Aorta (tissue), 5 donors: ENCODE results near the gene LILRB1. TPM values are rescaled to one million over a fixed set of nuclear protein-coding genes. Genes with fewer than 3 reads are reported as not detected.
"Not testable (repeated sequence)": the region's sequence is repeated elsewhere in the genome, so short reads cannot be mapped to it uniquely, and the experiment has no call there.

Experiments used
- ATAC-seq: fragments of 200-7000 bp; cut with Tn5 transposase; one replicate; pipeline ENCODE4 v1.9.1; 2022; ENCODE audit warnings: moderate library complexity; ENCODE audit not compliant: low FRiP score
- DNase-seq, 2 donors: peaks; one replicate each; pipeline ENCODE4 v3.0.0-alpha.2; 2020
- H3K27ac ChIP-seq, 2 donors: one replicate each; pipeline ENCODE4 v1.5.1; 2013; ENCODE audit warnings: low read length in 2 of 2, mild to moderate bottlenecking in 2 of 2, moderate library complexity in 2 of 2, control low read depth in 1 of 2, inconsistent platforms in 1 of 2, low read depth in 1 of 2
- H3K27me3 ChIP-seq, 2 donors: one replicate each; pipeline ENCODE4 v1.6.1; 2013; ENCODE audit warnings: control low read depth in 1 of 2, low read length in 1 of 2, mild to moderate bottlenecking in 1 of 2, moderate library complexity in 1 of 2; ENCODE audit not compliant: insufficient read depth in 2 of 2, control insufficient read depth in 1 of 2
- H3K36me3 ChIP-seq, 2 donors: one replicate each; pipeline ENCODE4 v1.6.1; 2013; ENCODE audit warnings: control low read depth in 1 of 2, low read length in 1 of 2, mild to moderate bottlenecking in 1 of 2; ENCODE audit not compliant: insufficient read depth in 2 of 2, control insufficient read depth in 1 of 2
- H3K4me1 ChIP-seq, 2 donors: one replicate each; pipeline ENCODE4 v1.6.1; 2013; ENCODE audit warnings: low read length in 2 of 2, control low read depth in 1 of 2, mild to moderate bottlenecking in 1 of 2, moderate library complexity in 1 of 2; ENCODE audit not compliant: insufficient read depth in 2 of 2, control insufficient read depth in 1 of 2
- H3K4me3 ChIP-seq, 2 donors: one replicate each; pipeline ENCODE4 v1.5.1; 2013; ENCODE audit warnings: low read length in 2 of 2, control low read depth in 1 of 2, mild to moderate bottlenecking in 1 of 2
- H3K9me3 ChIP-seq: one replicate; pipeline ENCODE4 v1.6.1; 2013; ENCODE audit warnings: mild to moderate bottlenecking, low read length; ENCODE audit not compliant: control insufficient read depth
- WGBS, 2 donors: extraction: QIAGEN DNeasy Blood & Tissue Kit; methylation state at CpG; one replicate each; pipeline ENCODE4 v1.1.7; 2013; 5-methylcytosine and 5-hydroxymethylcytosine counted together
- intact Hi-C, 2 donors: fragments of 100-400 bp; cut with DNase I; formaldehyde crosslinking; loops; one replicate each; pipeline versions ENCODE4 v1.14.2 to v1.15.0; 2022
- polyA plus RNA-seq, 2 donors: library from polyadenylated mRNA; stranded (reverse); fragments of 200-250 nt; gene quantifications; one replicate each; pipeline ENCODE4 v1.2.3, GENCODE V29; 2013
- total RNA-seq, 2 donors: library from RNA; stranded (reverse); fragmentation: NEBNext Ultra II Directional; extraction: Animal tissue kit (Norgen Biotek cat#: 25700); gene quantifications; one replicate each; pipeline ENCODE4 v1.2.1, GENCODE V29; 2021
- donor health status: healthy with polysubstance abuse.
- donor health status: Bipolar disorder and iron deficiency.
- donor health status: DM: no; HTN: no; CAD: no.
- donor health status: DM: no; HTN: no; CAD: no.
- donor health status: DM: yes; HTN: yes; CAD: no.

The LILRB1 gene
- total and polyA plus RNA-seq, 4 donors: 0.61 to 21.3 (median 7.0) TPM

- H3K9me3 ChIP-seq: peaks cover under 1% of the 10 kb centered on the region
- no peaks in the 10 kb centered on the region for H3K27me3 ChIP-seq
- no peaks in the 10 kb centered on the region for H3K36me3 ChIP-seq
- ATAC-seq: peak; percentile 36
- WGBS, 2 donors: 50 to 68% methylated on average over 7 of the region's 7 CpGs
- peak in 1 of 2 donors; percentile 81 for DNase-seq
- no peak within 1 kb of the TSS for H3K27ac ChIP-seq
- no peaks in the 10 kb centered on the region for H3K4me1 ChIP-seq
- intact Hi-C loops: no loop called here
- H3K4me3 ChIP-seq: no peak within 1 kb of the TSS
These were observed 32.4 kb downstream of the LILRB1 start, which contains the start of gene LILRB4 for GRCh38 chr19:54662730-54663129. Gene LILRB4 (plus strand): TSS chr19:54662985. CDS start chr19:54663034, 49 bp downstream.

DNA sequence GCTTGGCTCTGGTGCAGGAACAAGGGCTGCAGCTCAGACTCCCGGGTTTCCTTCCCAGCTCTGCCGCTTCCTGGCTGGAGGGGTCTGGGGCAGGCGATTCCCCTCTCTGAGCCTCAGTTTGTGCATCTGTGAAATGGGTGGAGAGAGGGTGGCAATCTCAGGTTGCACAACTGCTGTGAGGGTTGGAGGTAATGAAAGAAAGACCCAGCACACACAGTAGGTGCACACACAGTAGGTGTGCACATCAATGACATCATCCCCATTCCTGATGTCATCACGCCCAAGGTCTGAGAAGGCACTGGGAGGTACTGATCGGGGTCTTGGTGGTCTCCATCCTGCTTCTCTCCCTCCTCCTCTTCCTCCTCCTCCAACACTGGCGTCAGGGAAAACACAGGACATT is 35.2 kb downstream of the LILRB1 start:
- Histone ChIP-seq H3K4me3 (no peak overlapping the region), H3K4me1 (no peaks in the 10 kb centered on the region), H3K27me3 (no peaks in the 10 kb centered on the region), H3K36me3 (no peaks in the 10 kb centered on the region), H3K27ac (no peak overlapping the region), H3K9me3 (peaks cover 2% of the 10 kb centered on the region)
- intact Hi-C loops: no loop called here
- 84 to 86% methylated on average over 6 of the region's 6 CpGs for WGBS, 2 donors
- DNase-seq: no peak
- no peak for ATAC-seq

GRCh38 chr19:54667217-54667616 is 36.9 kb downstream of the LILRB1 start:
- intact Hi-C loops: no loop called here
- H3K36me3 ChIP-seq: no peaks in the 10 kb centered on the region
- no peaks in the 10 kb centered on the region for H3K27me3 ChIP-seq
- WGBS, 2 donors: 69 to 82% methylated on average over 12 of the region's 12 CpGs
- H3K4me1 ChIP-seq: no peaks in the 10 kb centered on the region
- no peak for ATAC-seq
- no peak overlapping the region for H3K27ac ChIP-seq
- no peak overlapping the region for H3K4me3 ChIP-seq
- peaks cover 2% of the 10 kb centered on the region for H3K9me3 ChIP-seq
- DNase-seq: no peak

DNA sequence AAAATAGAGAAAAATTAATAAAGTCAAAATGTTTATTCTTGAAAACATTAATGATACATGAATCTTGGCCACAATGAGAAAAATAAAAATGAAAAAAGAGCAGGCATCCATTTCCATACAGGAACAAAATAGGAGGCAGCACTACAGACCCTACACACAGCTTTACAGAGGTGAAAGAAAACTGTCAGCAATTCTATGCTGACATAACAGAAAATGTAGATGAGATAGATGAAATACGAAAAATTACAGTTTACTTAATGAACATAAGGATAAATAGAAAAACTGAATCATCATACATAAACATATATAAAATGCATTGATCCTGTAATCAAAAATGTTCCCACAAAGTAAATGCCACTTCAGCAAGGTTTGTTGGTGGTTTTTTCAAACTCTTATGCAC is 38.1 kb downstream of the LILRB1 start:
- ATAC-seq: no peak
- DNase-seq: no peak
- H3K4me1 ChIP-seq: no peaks in the 10 kb centered on the region
- no peak overlapping the region for H3K4me3 ChIP-seq
- no peaks in the 10 kb centered on the region for H3K27me3 ChIP-seq
- intact Hi-C loops: no loop called here
- peaks cover 2% of the 10 kb centered on the region for H3K9me3 ChIP-seq
- H3K36me3 ChIP-seq: no peaks in the 10 kb centered on the region
- WGBS, 2 donors: 56 to 60% methylated on average over 1 of the region's 1 CpG
- H3K27ac ChIP-seq: no peak overlapping the region

GRCh38 chr19:54670576-54671357 is 40.5 kb downstream of the LILRB1 start:
- no peak for DNase-seq
- 53 to 55% methylated on average over 3 of the region's 3 CpGs for WGBS, 2 donors
- Histone ChIP-seq H3K36me3 (no peaks in the 10 kb centered on the region), H3K27me3 (no peaks in the 10 kb centered on the region), H3K9me3 (peaks cover 2% of the 10 kb centered on the region), H3K4me3 (no peak overlapping the region), H3K27ac (no peak overlapping the region), H3K4me1 (no peaks in the 10 kb centered on the region)
- ATAC-seq: no peak
- intact Hi-C loops: loop anchor here in 1 of 2 donors (5.0 kb wide), 1 partner anchor 188 kb away; no protein-coding TSS in a partner anchor

- Histone ChIP-seq H3K27me3 (no peaks in the 10 kb centered on the region), H3K4me1 (no peaks in the 10 kb centered on the region), H3K9me3 (no peaks in the 10 kb centered on the region), H3K27ac (no peak overlapping the region), H3K36me3 (no peaks in the 10 kb centered on the region), H3K4me3 (no peak overlapping the region)
- ATAC-seq (no peak), DNase-seq (no peak)
- intact Hi-C loops: loop anchor here in 1 of 2 donors (5.0 kb wide), 1 partner anchor 191 kb away; no protein-coding TSS in a partner anchor
- WGBS, 2 donors: 83 to 95% methylated on average over 1 of the region's 1 CpG
These were observed 42.9 kb downstream of the LILRB1 start for GRCh38 chr19:54673222-54673621.

DNA sequence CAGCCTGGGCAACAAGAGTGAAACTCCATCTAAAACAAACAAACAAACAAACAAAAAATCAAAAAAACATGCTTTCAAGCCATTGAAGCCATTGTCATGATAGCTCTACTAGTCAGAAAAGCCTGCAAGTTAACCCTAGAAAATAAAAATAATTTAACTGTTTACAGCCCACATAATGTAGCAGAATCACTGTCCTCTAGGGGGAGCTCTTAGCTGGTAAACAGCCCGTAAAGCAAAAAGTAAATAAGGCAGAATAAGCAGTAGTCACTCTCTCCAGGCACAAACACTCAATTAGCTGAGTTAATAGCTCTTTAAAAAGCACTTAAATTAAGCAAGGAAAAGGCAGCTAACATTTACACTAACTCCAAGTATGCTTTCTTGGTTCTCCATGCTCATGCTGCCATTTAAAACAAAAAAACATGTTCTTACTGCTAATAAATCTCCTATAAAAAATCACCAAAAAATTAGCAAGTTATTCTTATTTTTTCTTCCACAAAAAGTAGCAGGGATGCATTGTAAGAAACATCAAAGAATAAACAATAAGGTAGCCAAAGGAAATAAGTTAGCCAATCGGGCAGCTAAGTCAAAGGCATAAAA is 43.8 kb downstream of the LILRB1 start:
- Histone ChIP-seq H3K9me3 (no peaks in the 10 kb centered on the region), H3K36me3 (no peaks in the 10 kb centered on the region), H3K27me3 (no peaks in the 10 kb centered on the region), H3K4me3 (no peak overlapping the region), H3K4me1 (no peaks in the 10 kb centered on the region), H3K27ac (no peak overlapping the region)
- intact Hi-C loops: loop anchor here in 1 of 2 donors (5.0 kb wide), 1 partner anchor 192 kb away; no protein-coding TSS in a partner anchor
- no peak for DNase-seq
- ATAC-seq: no peak
- 28 to 42% methylated on average over 2 of the region's 2 CpGs for WGBS, 2 donors

DNA sequence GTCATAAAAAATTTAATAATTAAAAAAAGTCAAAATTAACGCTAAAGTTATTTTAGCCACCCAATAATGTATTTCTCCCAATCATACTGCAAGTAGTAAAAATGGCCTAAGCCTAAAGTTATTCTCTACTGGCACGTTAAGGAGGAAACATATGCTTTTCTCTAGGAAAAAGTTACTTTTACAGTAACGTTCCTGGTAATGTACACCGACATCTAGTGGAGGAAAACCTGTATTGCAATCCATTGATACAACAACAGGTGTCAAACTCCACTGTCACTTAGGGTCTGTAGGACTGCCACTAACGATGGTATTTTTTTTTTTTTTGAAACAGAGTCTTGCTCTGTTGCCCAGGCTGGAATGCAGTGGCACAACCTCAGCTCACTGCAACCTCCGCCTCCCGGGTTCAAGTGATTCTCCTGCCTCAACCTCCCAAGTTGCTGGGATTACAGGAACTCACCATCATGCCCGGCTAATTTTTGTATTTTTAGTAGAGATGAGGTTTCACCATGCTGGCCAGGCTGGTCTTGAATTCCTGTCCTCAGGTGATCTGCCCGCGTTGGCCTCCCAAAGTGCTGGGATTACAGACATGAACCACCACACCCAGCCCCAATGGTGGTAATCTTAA is 46.0 kb downstream of the LILRB1 start:
- H3K4me3 ChIP-seq, intact Hi-C loops, H3K9me3 ChIP-seq, H3K27me3 ChIP-seq, H3K27ac ChIP-seq, DNase-seq, ATAC-seq, H3K36me3 ChIP-seq, H3K4me1 ChIP-seq: not testable (repeated sequence)
- WGBS, 2 donors: 24 to 28% methylated on average over 10 of the region's 10 CpGs
